ENCODE data around the gene ZNF335. TPM values are rescaled to one million over a fixed set of nuclear protein-coding genes. Genes with fewer than 3 reads are reported as not detected.
A peak's percentile ranks its signal among the peaks of the same experiment; 100 is the strongest.

The ZNF335 gene
- total RNA-seq, 3 donors from 2014 or later (not counting 1 experiment from before 2014, with no cell fraction given) = 101 to 119 (median 102) TPM

DNA sequence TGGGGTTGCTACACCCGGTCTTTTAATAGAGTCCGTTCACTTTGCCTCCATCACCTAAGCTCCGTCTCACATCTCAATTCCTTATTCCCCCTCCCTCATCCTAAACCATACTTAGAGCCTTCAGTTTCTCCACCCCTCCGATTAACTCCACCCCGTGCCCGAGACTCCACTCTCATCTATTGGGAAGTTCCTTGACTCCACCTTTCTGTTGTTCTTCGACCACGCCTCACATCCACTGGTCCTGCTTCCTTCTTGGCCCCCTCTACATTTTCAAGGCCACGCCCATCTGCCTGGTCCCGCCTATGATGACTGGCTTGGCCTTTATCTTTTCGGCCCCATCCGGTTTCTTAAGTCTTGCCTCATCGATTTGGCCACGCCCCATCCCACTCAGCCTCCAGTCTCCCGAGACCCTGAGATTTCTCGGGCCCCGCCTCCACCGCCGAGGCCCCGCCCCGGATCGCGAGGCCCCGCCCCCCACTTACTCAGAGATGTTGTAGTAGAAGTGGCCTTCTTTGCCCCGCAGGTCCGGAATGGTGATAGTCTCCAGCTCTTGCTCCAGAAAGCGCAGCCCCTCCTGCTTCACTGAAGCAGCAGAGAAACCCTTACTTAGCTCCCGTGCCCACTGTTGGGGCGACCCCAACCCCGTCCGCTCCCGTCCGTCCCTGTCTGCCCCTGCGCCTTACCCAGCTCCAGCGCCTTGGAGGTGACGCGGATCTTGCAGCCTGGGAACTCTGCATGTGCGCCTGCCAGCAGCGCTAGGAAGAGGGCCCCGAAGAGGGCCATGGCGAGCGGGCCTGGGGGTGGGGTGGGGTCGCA, 61.1 kb downstream of the ZNF335 start:
- peak; percentile 93 to 97 (median 94) for ATAC-seq
- Mint-ChIP-seq H3K27ac (peak overlapping the region; percentile 73 to 88), H3K9me3 (no peaks in the 10 kb centered on the region), H3K27me3 (ENCODE audit: low read depth in 2 of 2) (peaks cover 3% of the 10 kb centered on the region in 2 donors), H3K36me3 (no peaks in the 10 kb centered on the region), H3K4me1 (peaks cover 9 to 16% of the 10 kb centered on the region in 2 donors), H3K4me3 (peak overlapping the region; percentile 75)
- peak; percentile 89 to 96 for DNase-seq
- Histone ChIP-seq H3K36me3 (ENCODE audit: control insufficient read depth, insufficient read depth, low read length) (no peaks in the 10 kb centered on the region), H3K27me3 (ENCODE audit: control insufficient read depth, insufficient read depth, low read length) (peaks cover 10% of the 10 kb centered on the region), H3K4me3 (ENCODE audit: low read length) (peak overlapping the region; percentile 41), H3K9me3 (ENCODE audit: control insufficient read depth, insufficient read depth, low read length) (no peaks in the 10 kb centered on the region), H3K27ac (ENCODE audit: low read length) (peak overlapping the region; percentile 26), H3K4me1 (ENCODE audit: control insufficient read depth, insufficient read depth, low read length) (peaks cover 23% of the 10 kb centered on the region)
- intact Hi-C loops (cut with micrococcal nuclease) = loop anchor here (1.0 to 2.0 kb wide), 3 partner anchors 20 to 60 kb away; partner anchors contain the start of genes CTSA, NEURL2 and ZSWIM1
- TF ChIP-seq, protein P1, sequence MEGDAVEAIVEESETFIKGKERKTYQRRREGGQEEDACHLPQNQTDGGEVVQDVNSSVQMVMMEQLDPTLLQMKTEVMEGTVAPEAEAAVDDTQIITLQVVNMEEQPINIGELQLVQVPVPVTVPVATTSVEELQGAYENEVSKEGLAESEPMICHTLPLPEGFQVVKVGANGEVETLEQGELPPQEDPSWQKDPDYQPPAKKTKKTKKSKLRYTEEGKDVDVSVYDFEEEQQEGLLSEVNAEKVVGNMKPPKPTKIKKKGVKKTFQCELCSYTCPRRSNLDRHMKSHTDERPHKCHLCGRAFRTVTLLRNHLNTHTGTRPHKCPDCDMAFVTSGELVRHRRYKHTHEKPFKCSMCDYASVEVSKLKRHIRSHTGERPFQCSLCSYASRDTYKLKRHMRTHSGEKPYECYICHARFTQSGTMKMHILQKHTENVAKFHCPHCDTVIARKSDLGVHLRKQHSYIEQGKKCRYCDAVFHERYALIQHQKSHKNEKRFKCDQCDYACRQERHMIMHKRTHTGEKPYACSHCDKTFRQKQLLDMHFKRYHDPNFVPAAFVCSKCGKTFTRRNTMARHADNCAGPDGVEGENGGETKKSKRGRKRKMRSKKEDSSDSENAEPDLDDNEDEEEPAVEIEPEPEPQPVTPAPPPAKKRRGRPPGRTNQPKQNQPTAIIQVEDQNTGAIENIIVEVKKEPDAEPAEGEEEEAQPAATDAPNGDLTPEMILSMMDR (IDR thresholded peaks at IDR 0.05) = no peak
- 3% methylated on average over 43 of the region's 43 CpGs for WGBS (ENCODE audit: insufficient coverage)

DNA sequence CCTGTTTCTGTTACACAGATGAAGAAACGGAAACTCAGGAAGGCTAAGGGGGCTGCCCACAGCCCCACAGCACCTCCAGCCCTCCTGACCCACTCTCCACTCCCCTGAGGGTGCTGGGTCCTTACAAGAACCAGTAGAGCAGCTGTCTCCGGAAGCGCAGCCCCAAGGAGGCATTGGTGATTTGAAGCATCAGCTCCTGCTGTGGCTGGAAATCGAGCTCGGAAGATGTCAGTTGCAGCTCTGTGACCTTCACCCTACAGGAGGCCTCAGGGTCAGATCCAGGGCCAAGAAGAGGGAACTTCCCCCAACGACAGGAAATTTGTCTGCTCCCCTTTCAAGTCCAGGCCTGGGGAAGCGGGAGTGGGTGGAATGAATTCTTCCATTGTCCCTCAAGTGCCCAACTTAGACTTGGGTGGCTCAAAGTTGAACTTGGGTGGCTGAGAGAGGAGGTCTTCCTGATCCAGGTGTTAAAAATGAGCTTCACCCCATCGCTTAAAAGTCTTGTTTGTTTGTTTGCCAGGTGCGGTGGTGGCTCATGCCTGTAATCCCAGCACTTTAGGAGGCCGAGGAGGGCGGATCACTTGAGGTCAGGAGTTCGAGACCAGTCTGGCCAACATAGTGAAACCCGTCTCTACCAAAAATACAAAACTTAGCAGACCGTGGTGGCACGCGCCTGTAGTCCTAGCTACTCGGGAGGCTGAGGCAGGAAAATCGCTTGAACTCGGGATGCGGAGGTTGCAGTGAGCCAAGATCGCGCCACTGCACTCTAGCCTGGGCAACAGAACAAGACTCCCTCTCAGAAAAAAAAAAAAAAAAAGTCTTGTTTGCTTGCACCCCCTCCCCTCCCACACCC, 62.0 kb downstream of the ZNF335 start:
- TF ChIP-seq, protein P1 (IDR thresholded peaks at IDR 0.05) = no peak
- Mint-ChIP-seq H3K27ac (peak overlapping the region; percentile 73 to 88), H3K27me3 (ENCODE audit: low read depth in 2 of 2) (peaks cover 0 to 3% of the 10 kb centered on the region in 2 donors), H3K4me3 (peak overlapping the region; percentile 75), H3K36me3 (no peaks in the 10 kb centered on the region), H3K9me3 (no peaks in the 10 kb centered on the region), H3K4me1 (peaks cover 9 to 16% of the 10 kb centered on the region in 2 donors)
- 91% methylated on average over 22 of the region's 22 CpGs for WGBS (ENCODE audit: insufficient coverage)
- ATAC-seq (no peak), DNase-seq (no peak)
- H3K9me3 ChIP-seq (ENCODE audit: control insufficient read depth, insufficient read depth, low read length) = no peaks in the 10 kb centered on the region
- H3K4me1 ChIP-seq (ENCODE audit: control insufficient read depth, insufficient read depth, low read length) = peaks cover 23% of the 10 kb centered on the region
- H3K4me3 ChIP-seq (ENCODE audit: low read length) = no peak overlapping the region
- no peaks in the 10 kb centered on the region for H3K36me3 ChIP-seq (ENCODE audit: control insufficient read depth, insufficient read depth, low read length)
- peak overlapping the region; percentile 26 for H3K27ac ChIP-seq (ENCODE audit: low read length)
- intact Hi-C loops (cut with micrococcal nuclease) = loop anchor here (1.0 to 2.0 kb wide), 2 partner anchors 19 to 29 kb away; partner anchors contain the start of genes CTSA, NEURL2 and ZSWIM1
- peaks cover 10% of the 10 kb centered on the region for H3K27me3 ChIP-seq (ENCODE audit: control insufficient read depth, insufficient read depth, low read length)

DNA sequence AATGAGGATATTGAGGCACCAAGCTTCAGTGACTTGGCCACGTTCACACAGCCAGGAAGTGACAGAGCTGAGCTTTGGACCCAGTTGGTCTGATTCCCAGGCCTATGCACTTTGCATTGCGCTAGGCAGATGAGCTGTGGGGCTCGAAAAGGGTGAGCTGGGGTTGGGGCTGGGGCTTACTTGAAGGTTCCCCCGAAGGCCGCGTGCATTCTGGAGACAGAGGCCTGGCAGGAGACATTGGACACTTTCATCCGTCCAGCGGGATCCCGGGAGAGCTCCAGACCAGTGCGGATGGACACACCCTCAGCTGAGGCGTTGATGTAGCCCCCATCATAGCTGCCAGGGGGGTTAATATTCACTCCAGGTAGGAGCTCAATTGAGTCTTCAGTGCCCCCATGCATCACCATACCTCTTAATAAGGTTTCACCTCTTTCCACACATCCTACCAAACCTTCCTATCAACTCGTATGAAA, 62.6 kb downstream of the ZNF335 start:
- Histone ChIP-seq H3K36me3 (ENCODE audit: control insufficient read depth, insufficient read depth, low read length) (no peaks in the 10 kb centered on the region), H3K27me3 (ENCODE audit: control insufficient read depth, insufficient read depth, low read length) (peaks cover 8% of the 10 kb centered on the region), H3K27ac (ENCODE audit: low read length) (no peak overlapping the region), H3K4me3 (ENCODE audit: low read length) (no peak overlapping the region), H3K9me3 (ENCODE audit: control insufficient read depth, insufficient read depth, low read length) (no peaks in the 10 kb centered on the region), H3K4me1 (ENCODE audit: control insufficient read depth, insufficient read depth, low read length) (peaks cover 23% of the 10 kb centered on the region)
- DNase-seq = no peak
- Mint-ChIP-seq H3K27ac (peak overlapping the region in 1 of 2 donors; percentile 73), H3K4me1 (peaks cover 9 to 16% of the 10 kb centered on the region in 2 donors), H3K4me3 (no peak overlapping the region), H3K27me3 (ENCODE audit: low read depth in 2 of 2) (peaks cover 0 to 2% of the 10 kb centered on the region in 2 donors), H3K36me3 (no peaks in the 10 kb centered on the region), H3K9me3 (no peaks in the 10 kb centered on the region)
- 95% methylated on average over 12 of the region's 12 CpGs for WGBS (ENCODE audit: insufficient coverage)
- TF ChIP-seq, protein P1 (IDR thresholded peaks at IDR 0.05) = no peak
- no peak for ATAC-seq
- intact Hi-C loops (cut with micrococcal nuclease) = no loop called here

All from natural killer cell (primary cell).